GM21367 (cell line): ENCODE results near the gene WEE2.

Experiments used
- ATAC-seq: cut with Tn5 transposase; IDR thresholded peaks from one replicate; pipeline ENCODE4 v1.9.1; 2021; ENCODE audit not compliant: unreplicated experiment

The WEE2 gene

DNA sequence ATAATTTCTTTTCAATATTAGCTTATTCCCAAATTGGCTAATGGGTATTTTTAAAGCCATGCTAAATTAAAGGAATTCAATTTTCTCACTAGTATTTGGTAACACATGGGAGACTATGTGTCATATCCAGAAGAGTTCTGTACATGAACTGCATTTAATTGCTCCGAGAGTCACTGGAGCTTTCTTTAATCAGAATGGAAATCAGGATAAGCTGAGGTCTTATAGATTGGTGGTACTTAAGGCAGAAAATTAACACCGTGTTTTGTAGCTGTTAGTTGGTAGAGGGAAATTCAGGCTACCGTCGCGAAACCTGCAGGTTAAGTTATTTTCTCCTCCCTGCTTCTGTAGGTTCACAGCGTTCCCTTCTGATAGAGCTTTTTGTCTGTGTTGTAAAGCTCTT lies at the start of gene WEE2:
WEE2 (plus strand) TSS at position 3 of the 400 bp plus-strand sequence. CDS start 406 bp downstream, outside the sequence.
- no peak for ATAC-seq

DNA sequence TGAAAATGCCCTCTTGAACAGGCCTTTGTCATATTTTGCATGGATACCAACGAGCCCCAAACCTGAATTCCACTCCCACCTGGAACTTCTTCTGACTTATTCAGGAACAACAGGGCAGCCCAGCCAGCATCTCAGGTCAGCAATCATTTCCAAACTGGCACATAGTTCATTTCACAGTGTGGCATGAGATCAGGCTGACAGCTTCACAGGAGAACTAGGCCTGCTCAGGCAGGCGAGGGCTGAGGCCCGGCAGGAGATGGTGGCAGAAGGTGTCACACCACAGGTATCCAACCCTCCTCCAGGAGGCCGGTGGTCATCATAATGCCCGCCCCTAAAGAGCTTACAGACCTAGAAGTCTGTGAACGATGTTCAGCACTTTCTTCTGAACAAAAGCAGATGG lies 48.7 kb upstream of the WEE2 start:
- ATAC-seq, result no peak

DNA sequence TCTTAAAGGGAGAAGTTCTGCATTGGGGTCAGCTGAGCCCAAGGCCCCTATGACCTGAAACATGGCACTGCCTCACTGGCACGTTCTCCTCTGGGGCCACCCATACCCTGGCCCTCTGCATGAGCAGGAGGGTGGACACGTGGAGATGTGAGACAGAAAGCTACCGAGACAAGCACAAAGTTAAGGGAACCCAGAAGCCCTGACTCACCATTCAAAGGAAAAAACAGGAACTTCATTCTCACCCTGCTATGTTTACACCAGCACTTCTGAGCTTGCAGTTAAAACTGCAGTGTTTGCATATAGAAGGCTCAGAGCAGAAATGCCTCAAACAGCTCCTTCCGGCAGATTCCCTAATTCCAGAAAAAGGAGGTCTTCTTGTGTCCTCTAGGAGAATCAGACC lies 47.9 kb upstream of the WEE2 start:
- no peak for ATAC-seq

DNA sequence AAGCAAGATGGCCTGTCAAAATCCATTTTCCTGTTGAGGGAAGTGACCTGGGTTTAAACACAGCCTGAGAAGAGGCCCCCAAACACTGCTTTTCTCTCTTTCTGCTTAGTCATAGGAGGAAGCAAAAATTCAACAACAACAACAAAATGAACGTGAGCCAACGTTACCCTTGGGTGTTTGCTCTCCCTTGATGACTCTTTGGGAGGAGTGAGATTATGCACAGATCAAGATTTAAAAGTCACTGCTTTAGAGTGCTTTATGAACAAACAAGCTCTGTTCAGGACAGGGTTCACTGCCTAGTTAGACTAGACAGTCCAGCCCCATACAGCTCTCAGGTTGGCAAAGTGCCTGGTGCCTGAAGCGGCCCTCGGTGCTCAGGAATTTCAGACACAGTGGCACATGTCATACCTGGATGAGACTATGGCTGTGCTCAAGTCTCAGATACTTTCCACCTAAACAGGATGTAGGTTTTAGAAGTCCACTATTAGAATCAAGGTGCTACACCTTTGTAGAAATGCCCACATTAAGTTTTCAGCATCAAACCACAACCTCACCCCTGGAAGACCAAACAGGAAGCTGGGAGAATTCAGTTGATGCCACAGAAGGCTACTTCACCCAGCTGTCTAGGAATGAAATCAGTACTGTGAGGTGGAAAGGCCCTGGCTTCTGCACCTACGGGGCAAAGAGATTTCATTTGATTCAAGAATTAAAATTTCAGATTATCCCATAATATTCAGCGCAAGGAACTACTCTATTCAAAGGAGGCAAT lies 44.9 kb upstream of the WEE2 start:
- ATAC-seq, result no peak

DNA sequence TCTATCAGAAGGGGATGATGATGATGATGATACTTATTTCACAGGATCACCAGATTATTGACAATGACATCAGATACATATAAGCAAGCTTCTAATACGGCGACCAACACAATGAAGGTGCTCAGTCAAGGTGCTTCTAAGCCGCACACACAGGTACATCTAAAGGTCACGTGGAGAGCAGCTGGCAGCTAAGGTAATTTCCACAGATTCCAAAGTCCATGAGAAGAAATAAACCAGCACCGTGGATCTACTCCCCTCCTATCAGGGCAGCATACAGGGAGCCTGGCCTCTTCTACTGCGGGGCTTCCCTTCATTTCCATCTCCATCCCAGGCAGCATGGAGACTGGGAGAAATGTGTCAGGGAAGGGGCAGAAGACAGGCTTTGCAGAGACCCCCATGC lies 43.7 kb upstream of the WEE2 start:
- no peak for ATAC-seq

DNA sequence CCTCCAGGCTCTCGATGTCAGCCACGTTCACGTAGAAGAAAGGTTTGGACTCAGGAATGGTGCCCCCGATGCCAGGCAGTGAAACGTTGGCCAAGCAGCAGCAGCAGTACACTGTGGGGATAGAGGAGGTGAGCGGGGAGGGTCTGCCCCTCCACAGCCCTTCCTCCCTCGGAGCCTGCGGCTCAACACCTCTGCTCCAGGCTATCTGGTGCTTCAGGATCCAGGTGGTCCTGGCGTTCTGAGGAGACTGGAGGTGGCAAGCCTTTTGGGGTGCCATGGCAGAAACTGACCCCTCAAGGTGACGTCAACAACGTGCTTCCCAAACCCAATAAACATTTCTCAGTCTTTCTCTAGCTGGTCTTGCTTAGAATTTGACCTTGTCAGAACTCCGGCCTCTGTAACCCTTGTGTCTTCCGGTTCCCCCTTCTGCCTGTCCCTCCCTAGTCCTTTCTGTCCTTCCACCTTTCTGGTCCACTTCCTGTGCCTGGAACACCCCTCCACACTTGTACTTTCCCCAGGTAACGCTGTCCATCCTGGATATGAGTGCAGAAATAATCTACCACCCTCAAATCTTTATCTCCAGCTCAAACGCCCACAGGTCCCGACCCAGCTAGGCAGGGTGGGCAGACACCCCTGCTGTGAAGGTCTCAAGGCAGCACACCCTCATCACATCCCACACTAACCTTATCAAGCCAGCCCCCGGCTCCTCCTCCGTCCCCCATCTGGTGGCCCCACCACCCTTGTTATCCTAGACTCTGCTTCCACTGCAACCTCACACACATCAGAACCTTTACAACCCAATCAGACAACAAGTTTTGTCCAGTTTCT lies 42.7 kb upstream of the WEE2 start:
- no peak for ATAC-seq

DNA sequence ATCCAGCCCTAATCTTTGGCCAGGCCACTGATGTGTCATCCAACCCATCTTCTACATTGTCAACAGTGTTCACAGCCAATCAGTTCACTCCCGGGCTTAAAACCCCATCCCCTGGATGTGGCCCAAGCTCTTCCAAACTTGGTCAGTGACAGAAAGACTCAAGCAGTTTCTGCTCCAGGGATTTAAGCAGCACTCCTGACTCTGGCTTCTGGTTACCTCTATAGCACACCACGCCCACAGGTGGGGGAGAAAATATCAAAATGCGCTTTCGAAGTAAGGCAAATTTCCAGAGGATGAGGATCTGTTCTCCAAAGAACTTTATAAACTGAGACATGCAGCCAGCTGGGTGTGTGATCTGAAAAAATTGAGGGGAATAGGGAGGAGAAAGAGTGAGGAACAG lies 42.1 kb upstream of the WEE2 start:
- no peak for ATAC-seq

DNA sequence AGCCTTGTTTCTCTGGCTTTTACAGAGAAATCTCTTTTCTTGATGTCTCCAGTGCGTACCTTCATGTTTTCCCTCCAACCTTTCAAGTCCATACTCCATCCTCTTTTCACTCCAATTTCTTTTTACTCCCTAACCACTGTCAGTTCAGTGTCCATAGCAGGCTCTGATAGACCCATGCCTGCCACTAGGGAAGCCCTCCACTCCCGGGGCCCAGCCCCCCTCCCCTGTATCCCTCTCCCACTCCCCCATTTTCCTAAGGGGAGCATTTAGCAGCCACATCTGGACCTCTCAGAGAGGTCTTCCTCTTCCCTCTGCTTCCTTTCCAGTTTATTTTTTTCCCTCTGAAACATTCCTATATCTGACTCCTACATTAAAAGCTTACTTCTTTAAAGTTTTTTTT lies 39.3 kb upstream of the WEE2 start:
- ATAC-seq, result no peak

DNA sequence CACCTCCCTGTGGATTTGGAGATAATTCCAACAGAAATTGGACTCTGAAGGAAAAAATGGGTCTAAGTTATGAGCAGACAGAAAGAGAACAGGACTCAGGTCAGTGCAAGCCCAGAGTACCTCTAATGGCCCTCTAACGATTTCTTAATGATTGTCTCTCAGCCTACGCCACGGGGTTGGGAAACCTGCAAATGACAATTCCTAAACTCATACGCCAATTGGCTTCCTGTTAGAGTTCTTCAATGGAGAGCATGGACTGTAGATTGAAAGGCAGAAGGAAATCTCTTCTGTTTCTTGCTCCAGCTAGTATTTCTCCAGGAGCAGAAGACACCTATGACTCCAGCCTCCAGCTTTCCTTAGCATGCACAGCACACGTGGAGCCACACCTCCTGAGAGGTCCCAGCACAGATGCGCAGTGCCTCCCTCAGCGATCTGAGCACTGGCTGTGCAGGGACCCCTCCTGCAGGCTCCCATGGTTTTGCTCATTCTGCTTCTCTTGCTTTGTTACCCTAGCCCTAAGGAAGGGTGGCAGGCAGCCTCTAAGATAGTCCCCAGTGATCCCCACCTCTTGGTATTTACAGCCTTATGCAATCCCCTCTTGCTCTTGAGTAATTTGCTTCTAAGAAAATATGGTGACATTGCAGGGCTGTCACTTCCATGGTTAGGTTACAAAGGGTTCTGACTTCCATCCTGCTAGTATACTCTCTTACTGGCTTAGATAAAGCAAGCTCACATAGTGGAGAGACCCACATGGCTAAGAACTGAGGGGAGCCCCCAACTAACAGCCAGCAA lies 36.3 kb upstream of the WEE2 start:
- ATAC-seq, result no peak

DNA sequence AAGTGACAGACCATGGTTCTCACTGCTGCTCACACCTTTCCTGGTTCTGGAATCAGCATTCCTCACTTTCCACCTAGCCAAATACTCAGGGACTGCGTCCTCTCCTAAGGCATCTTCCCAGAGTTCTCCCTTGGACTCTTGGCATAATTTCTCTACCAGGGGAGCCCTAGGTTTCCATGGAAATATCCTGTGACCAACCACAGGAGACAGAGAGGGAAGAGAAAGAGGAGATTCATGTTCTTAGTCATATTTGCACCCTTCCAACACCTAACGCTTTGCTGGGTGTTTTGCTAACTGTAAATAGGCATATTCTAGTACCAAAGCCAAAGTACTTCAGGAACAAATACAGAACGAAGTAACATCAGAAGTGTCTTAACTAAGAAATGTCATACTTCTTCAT lies 34.8 kb upstream of the WEE2 start:
- no peak for ATAC-seq

DNA sequence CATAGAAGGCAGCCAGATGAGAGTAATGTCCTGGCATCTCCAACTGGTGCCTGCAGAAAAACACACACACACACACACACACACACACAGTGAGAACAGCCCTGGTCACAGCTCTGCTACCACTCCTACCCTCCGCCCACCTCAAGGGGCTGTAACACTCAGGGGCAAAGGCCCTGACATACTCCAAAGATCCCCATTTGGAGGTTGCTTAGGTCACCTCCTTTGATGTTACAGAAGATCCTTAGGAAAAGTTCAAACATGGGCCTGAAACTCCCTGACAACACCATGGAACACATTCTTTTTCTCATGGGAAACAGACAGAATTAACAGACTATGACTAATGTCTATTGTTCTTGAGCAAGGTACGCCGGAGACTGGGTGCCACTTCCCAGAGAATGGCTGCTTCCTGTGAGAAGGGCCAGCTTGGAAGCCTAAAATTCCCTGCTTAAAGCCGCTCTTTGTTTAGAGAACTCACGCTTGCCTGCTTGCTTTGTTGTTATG lies 33.9 kb upstream of the WEE2 start:
- no peak for ATAC-seq

DNA sequence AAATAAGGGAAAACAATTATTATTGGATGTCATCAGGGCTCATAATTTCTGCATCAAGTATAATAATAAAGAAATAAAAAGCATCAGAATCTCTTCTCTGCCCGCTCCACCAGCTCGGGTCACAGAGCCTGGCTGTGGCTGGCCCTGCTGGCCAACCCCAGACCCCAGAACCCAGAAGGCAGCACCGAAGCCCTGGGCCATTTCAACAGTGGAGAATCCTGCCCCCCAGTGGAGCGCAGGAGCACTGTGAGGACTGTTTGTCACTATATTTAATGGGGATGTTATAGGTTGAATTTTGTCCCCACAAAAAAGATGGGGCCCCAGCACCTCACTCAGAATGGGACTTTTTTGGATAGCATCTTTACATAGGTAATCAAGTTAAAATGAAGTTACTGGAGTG lies 33.5 kb upstream of the WEE2 start:
- no peak for ATAC-seq

DNA sequence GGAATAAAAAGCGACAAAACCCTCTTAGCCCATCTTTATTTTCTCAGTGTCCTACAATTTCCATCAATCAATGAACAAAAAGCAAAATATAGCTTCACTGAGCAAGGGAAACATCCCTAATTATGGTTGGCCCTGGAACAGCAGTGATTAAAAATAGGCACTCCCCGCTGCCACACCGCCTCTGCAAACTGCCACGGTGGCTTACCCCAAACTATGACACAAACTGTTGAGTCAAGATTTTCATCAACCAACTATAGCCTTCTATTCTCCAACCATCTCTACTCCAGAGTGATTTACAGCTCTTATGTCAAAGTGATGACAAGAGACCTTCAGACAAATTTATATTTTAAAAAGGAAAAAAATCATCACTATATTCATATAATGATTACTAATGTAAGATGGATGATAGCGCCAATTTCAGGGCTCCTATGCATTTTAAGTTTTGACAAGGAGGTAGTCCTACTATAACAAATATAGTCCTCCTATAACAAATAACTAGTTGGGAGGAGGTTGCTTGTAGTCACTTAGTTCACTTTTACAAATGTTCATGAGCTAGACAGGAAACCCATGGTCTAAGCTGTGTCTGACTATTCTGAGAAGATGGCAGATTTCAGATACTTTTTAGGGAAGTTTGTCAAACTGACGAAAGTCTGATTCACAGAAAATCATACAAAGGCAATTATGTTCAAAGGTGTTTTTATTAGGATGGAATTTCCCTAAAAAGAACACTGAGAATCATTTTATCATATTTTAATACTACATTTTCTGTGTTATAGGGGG lies 32.5 kb upstream of the WEE2 start:
- no peak for ATAC-seq

DNA sequence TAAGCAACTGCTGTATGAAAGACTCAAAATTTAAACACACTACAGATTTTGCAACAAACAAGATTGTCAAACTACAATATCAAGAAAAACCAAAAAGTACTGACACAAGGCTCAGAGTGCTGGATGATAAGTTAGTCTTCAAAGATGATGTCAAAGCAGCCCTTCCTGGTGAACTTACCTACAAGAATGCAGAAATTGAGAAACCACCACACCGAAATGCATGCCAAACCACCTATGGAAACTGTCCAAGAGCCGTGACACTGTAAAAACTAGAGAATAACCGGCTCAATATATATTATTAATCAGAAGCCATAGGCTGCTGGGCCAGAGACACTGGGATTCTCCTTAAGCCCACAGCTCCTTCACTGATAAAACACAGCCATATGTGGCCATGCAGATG lies 31.5 kb upstream of the WEE2 start:
- no peak for ATAC-seq

DNA sequence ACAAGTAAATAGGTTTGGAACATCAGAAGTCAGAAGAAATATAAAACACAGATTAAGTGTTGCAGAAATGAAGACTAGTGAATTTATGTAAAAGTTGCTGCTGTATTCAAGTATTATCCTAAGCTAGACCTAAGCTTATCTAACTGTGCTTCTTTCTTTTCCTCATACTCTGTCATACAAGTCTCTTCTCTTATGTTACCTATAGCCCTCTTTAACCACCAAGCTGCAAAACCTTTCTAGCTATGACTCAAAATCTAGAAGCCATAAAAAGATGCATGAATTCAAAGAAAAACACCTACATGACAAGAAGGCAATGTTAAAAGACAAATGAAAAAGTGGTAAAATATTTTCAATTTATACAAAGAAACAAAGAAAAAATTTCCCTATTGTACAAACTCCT lies 29.1 kb upstream of the WEE2 start:
- no peak for ATAC-seq

DNA sequence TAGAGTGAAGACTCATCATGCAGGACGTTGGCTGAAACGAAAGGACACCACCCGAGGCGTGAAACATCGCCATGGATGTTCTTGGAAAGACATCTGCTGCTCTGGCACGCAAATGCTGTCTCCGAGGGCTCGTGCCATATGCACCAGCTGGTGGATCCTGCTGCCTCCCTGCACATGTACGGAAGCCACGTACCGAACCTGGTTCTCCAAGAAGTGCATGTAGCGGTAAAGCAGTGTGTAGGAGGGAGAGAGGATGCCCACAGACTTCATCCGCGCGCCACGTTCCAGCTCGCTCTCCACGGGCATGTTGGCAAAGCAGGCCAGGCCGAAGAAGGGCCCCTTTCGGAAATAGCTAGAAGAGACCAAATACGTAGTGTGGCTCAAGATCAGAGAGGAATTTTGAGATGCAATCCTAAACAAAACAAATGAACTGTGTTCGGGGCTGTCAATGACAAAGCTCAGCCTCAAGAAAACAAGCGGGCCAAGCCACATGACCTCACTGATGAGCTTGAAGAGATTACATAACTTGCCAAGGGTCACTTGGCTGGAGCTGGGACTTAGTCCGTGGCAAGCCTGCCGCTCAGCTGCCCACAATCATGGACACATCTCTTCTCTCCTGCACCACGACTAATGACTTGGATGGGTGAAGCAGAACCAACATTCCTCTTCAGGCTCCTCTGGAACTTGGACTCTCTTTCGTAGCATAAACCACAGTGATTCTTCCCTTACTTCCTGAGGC lies 22.7 kb upstream of the WEE2 start:
- no peak for ATAC-seq

DNA sequence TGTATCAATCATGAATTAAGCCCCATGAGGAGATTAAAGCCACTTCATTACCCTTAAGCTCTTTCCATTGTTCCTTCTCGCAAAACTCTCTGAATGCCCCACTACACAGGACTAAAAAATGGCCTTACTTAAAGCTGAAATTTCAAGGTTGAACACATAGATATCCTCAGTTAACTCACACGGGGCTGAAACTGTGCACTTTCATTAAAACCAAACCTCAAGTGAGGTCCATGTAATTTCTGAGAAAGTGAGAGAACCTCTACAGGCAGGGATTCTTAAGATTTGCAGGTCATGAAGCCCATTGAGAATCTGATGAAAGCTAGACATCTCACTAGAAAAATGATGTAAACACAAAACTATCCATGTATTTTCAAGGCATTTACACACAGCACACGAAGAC lies 22.1 kb upstream of the WEE2 start:
- ATAC-seq, result no peak

DNA sequence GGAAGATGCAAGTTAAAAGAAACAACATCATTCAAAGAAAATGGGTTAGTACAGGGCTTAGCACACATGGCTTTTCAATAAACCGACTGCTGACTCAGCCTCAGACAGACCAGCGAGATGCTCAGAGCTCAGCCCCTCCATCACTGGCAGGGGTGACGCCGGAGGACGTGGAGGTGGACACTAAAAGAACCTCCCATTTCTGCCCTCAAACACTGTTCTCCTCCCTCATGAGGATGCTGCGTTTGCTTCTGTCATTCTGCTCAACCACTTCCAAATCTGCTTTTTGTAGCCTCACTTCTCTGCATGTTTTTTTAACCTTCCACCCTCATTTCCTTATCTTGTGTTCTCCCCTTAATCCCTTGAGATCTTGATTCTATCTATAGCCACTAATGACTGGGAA lies 21.5 kb upstream of the WEE2 start:
- no peak for ATAC-seq

DNA sequence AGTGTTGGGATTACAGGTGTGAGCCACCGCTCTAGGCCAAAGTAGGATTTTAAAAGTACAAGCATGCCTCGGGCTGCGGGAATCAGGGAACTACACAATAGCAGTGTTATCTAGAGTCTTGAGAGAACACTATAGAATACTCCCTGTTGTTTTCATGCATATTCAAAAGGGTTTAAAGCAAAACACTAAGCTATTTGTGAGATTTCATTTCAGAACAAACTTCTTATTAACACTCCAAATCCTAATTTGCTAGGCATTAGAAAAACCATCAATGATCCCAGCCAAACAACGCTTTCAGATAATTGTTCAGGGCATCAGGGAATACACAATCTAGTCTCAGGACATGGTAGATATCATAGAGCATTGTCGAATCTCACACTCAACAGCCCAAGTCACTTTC lies 20.1 kb upstream of the WEE2 start:
- no peak for ATAC-seq
